WTC11 (cell line): ENCODE measurements around the gene ZNF627.

Experiments
- ATF1 ChIP-seq: sonication (generic); formaldehyde crosslinking; IDR thresholded peaks from 2 replicates; pipeline ENCODE4 v1.8.1; 2023; ENCODE audit warnings: mild to moderate bottlenecking, moderate library complexity, missing genetic modification reagents
- CBFB ChIP-seq: sonication (generic); formaldehyde crosslinking; IDR thresholded peaks from 2 replicates; pipeline ENCODE4 v1.8.1; 2022; ENCODE audit warnings: mild to moderate bottlenecking, low read depth, missing genetic modification reagents
- ETV6 ChIP-seq: sonication (generic); formaldehyde crosslinking; IDR thresholded peaks from 2 replicates; pipeline ENCODE4 v1.8.1; 2022; ENCODE audit warnings: mild to moderate bottlenecking, missing genetic modification reagents
- FOXJ3 ChIP-seq: sonication (generic); formaldehyde crosslinking; IDR thresholded peaks from 2 replicates; pipeline ENCODE4 v1.9.0; 2021; ENCODE audit warnings: missing genetic modification reagents, mild to moderate bottlenecking, borderline replicate concordance
- GTF2I ChIP-seq: fragments of 250-450 bp; sonication (Bioruptor Pico); conservative IDR thresholded peaks from 2 replicates; pipeline ENCODE4 v1.4.0; 2021; ENCODE audit warnings: mild to moderate bottlenecking
- JAZF1 ChIP-seq: fragments of 250-450 bp; sonication (Bioruptor Pico); IDR thresholded peaks from 2 replicates; pipeline ENCODE4 v1.9.0; 2021; ENCODE audit warnings: moderate library complexity, mild to moderate bottlenecking, inconsistent platforms
- TCF7 ChIP-seq: sonication (generic); formaldehyde crosslinking; IDR thresholded peaks from 2 replicates; pipeline ENCODE4 v1.8.0; 2022; ENCODE audit warnings: mild to moderate bottlenecking, low read depth, missing genetic modification reagents, moderate library complexity
- TF ChIP-seq, protein P1 (sequence below): fragments of 200-600 bp; IDR thresholded peaks from 2 replicates; pipeline ENCODE4 v1.8.0; 2022; ENCODE audit warnings: antibody characterized with exemption
- TF ChIP-seq, protein P2 (sequence below): sonication (generic); formaldehyde crosslinking; IDR thresholded peaks from 2 replicates; pipeline ENCODE4 v1.8.1; 2023; ENCODE audit warnings: mild to moderate bottlenecking, missing genetic modification reagents, moderate library complexity
- TF ChIP-seq, protein P3 (sequence below): sonication (generic); formaldehyde crosslinking; IDR thresholded peaks from 2 replicates; pipeline ENCODE4 v1.8.0; 2022; ENCODE audit warnings: mild to moderate bottlenecking, missing genetic modification reagents
- TF ChIP-seq, protein P4 (sequence below): sonication (generic); formaldehyde crosslinking; IDR thresholded peaks from 2 replicates; pipeline ENCODE4 v1.8.1; 2022; ENCODE audit warnings: mild to moderate bottlenecking, moderate library complexity, missing genetic modification reagents

DNA sequence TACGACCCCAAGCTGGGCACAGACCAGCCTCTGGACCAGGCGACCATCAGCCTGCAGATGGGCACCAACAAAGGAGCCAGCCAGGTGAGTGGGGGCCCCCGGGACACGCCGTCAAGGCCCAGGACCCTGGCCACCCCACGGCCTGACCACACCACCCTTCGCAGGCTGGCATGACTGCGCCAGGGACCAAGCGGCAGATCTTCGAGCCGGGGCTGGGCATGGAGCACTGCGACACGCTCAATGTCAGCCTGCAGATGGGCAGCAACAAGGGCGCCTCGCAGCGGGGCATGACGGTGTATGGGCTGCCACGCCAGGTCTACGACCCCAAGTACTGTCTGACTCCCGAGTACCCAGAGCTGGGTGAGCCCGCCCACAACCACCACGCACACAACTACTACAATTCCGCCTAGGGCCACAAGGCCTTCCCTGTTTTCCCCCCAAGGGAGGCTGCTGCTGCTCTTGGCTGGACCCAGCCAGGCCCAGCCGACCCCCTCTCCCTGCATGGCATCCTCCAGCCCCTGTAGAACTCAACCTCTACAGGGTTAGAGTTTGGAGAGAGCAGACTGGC is 47.8 kb upstream of the ZNF627 start:
- TF ChIP-seq ETV6 (CRISPR knock-in tag), result no peak
- no peak for TF ChIP-seq FOXJ3 (CRISPR knock-in tag)
- TF ChIP-seq, protein P1, sequence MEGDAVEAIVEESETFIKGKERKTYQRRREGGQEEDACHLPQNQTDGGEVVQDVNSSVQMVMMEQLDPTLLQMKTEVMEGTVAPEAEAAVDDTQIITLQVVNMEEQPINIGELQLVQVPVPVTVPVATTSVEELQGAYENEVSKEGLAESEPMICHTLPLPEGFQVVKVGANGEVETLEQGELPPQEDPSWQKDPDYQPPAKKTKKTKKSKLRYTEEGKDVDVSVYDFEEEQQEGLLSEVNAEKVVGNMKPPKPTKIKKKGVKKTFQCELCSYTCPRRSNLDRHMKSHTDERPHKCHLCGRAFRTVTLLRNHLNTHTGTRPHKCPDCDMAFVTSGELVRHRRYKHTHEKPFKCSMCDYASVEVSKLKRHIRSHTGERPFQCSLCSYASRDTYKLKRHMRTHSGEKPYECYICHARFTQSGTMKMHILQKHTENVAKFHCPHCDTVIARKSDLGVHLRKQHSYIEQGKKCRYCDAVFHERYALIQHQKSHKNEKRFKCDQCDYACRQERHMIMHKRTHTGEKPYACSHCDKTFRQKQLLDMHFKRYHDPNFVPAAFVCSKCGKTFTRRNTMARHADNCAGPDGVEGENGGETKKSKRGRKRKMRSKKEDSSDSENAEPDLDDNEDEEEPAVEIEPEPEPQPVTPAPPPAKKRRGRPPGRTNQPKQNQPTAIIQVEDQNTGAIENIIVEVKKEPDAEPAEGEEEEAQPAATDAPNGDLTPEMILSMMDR, result no peak
- no peak for TF ChIP-seq ATF1 (CRISPR knock-in tag)
- no peak for TF ChIP-seq CBFB (CRISPR knock-in tag)
- TF ChIP-seq, protein P2, sequence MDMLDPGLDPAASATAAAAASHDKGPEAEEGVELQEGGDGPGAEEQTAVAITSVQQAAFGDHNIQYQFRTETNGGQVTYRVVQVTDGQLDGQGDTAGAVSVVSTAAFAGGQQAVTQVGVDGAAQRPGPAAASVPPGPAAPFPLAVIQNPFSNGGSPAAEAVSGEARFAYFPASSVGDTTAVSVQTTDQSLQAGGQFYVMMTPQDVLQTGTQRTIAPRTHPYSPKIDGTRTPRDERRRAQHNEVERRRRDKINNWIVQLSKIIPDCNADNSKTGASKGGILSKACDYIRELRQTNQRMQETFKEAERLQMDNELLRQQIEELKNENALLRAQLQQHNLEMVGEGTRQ, result no peak
- no peak for TF ChIP-seq GTF2I
- TF ChIP-seq, protein P3, sequence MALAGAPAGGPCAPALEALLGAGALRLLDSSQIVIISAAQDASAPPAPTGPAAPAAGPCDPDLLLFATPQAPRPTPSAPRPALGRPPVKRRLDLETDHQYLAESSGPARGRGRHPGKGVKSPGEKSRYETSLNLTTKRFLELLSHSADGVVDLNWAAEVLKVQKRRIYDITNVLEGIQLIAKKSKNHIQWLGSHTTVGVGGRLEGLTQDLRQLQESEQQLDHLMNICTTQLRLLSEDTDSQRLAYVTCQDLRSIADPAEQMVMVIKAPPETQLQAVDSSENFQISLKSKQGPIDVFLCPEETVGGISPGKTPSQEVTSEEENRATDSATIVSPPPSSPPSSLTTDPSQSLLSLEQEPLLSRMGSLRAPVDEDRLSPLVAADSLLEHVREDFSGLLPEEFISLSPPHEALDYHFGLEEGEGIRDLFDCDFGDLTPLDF (CRISPR knock-in tag), result no peak
- TF ChIP-seq, protein P4, sequence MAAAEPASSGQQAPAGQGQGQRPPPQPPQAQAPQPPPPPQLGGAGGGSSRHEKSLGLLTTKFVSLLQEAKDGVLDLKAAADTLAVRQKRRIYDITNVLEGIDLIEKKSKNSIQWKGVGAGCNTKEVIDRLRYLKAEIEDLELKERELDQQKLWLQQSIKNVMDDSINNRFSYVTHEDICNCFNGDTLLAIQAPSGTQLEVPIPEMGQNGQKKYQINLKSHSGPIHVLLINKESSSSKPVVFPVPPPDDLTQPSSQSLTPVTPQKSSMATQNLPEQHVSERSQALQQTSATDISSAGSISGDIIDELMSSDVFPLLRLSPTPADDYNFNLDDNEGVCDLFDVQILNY (CRISPR knock-in tag), result no peak
- TF ChIP-seq TCF7 (CRISPR knock-in tag), result no peak
- TF ChIP-seq JAZF1 (CRISPR knock-in tag), result no peak
